Caco-2 (cell line): ENCODE data around the gene FRMD4A. TPM values are rescaled to one million over a fixed set of nuclear protein-coding genes. Genes with fewer than 3 reads are reported as not detected.

Experiments
- BruUV-seq: library from RNA; stranded (reverse); fragments of 400-500 nt; replicated peaks from 2 replicates; lab custom pipeline; 2021; lab: Mats Ljungman, UMichigan
- CTCF ChIA-PET: fragments of 300-600 bp; sonication (Branson Sonifier 250); formaldehyde crosslinking; loops from one replicate; lab custom pipeline; 2022; ENCODE audit warnings: antibody characterized with exemption; lab: Charles Lee
- POLR2A ChIA-PET: fragments of 300-600 bp; sonication (Branson Sonifier 250); formaldehyde crosslinking; loops from one replicate; lab custom pipeline; 2022; ENCODE audit warnings: antibody characterized with exemption; lab: Charles Lee
- DNase-seq, 2 experiments: peaks; one replicate each; pipeline versions ENCODE4 v3.0.0 to v3.0.0-alpha.2; 2020 to 2022
- H3K27me3 ChIP-seq: replicated peaks from 2 replicates; pipeline ENCODE4 v1.6.0; 2011; ENCODE audit warnings: low read length; ENCODE audit not compliant: control insufficient read depth, insufficient read depth
- H3K36me3 ChIP-seq: 2 replicates; pipeline ENCODE4 v1.5.1; 2011; ENCODE audit warnings: low read length; ENCODE audit not compliant: control insufficient read depth, insufficient read depth
- H3K4me1 ChIP-seq: fragments of 250-450 bp; sonication (Bioruptor Pico); 2 replicates; pipeline ENCODE4 v1.5.1; 2020; ENCODE audit warnings: mild to moderate bottlenecking
- H3K4me3 ChIP-seq: 2 replicates; pipeline ENCODE4 v1.5.1; 2011; ENCODE audit warnings: low read depth, mild to moderate bottlenecking, control low read depth, low read length
- H3K9me3 ChIP-seq: fragments of 250-450 bp; sonication (Bioruptor Pico); 2 replicates; pipeline ENCODE4 v1.5.1; 2020; ENCODE audit warnings: mild to moderate bottlenecking, moderate library complexity
- H3K27ac Mint-ChIP-seq: one replicate; pipeline ENCODE4 v1.8.0; 2022; ENCODE audit warnings: mixed read lengths; ENCODE audit not compliant: unreplicated experiment
- H3K27me3 Mint-ChIP-seq: one replicate; pipeline ENCODE4 v1.8.0; 2022; ENCODE audit warnings: mixed read lengths; ENCODE audit not compliant: insufficient read depth, unreplicated experiment
- H3K36me3 Mint-ChIP-seq: one replicate; pipeline ENCODE4 v1.8.0; 2022; ENCODE audit warnings: mild to moderate bottlenecking, mixed read lengths; ENCODE audit not compliant: insufficient read depth, unreplicated experiment
- H3K4me1 Mint-ChIP-seq: one replicate; pipeline ENCODE4 v1.8.0; 2022; ENCODE audit warnings: low read depth, mixed read lengths; ENCODE audit not compliant: unreplicated experiment
- H3K4me3 Mint-ChIP-seq: one replicate; pipeline ENCODE4 v1.8.0; 2022; ENCODE audit warnings: mild to moderate bottlenecking, moderate library complexity, mixed read lengths; ENCODE audit not compliant: unreplicated experiment
- H3K9me3 Mint-ChIP-seq: one replicate; pipeline ENCODE4 v1.8.0; 2022; ENCODE audit warnings: mixed read lengths; ENCODE audit not compliant: unreplicated experiment
- intact Hi-C: fragments of 100-400 bp; cut with micrococcal nuclease; formaldehyde crosslinking; loops from one replicate; pipeline ENCODE4 v1.10.0; 2022; ENCODE audit not compliant: unreplicated experiment
- total RNA-seq: library from RNA; stranded (reverse); gene quantifications from 2 replicates; pipeline ENCODE4 v1.2.3, GENCODE V29; 2022
- TF ChIP-seq, protein P1 (sequence below), 2 experiments: fragments of 200-600 bp in 1 of 2; IDR thresholded peaks; 1 replicate in 1 of 2; 2 replicates in 1 of 2; pipeline versions ENCODE4 v1.5.1 to v1.8.0; 2011 to 2022; ENCODE audit warnings: antibody characterized with exemption in 1 of 2, control low read depth in 1 of 2, inconsistent platforms in 1 of 2, low read depth in 1 of 2, low read length in 1 of 2, mild to moderate bottlenecking in 1 of 2, moderate library complexity in 1 of 2; ENCODE audit not compliant: insufficient read depth in 1 of 2, severe bottlenecking in 1 of 2, unreplicated experiment in 1 of 2

Gene FRMD4A
- total RNA-seq, 1 experiment from 2014 or later: 52.1 TPM

DNA sequence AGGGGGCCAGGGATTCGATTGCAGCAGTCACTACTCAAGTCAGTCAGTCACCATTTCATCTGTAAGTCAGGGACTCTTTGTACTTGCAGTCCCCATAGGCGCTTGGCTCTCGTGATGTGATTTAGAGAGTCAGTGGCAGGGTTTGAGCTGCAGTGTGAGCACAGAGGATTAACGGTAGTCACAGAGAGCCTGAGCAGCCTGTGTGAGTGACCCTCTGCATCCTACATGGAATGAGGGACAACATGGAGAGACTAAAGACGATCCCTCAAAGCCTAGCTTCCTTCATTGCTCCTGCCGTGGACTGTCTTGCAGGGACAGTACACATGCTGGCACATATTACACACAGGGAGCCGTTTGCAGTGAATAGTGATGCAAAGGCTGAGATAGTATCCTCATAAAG lies 687.7 kb downstream of the FRMD4A start:
- BruUV-seq: no TSS peak
- Mint-ChIP-seq H3K27ac (no peak overlapping the region), H3K4me1 (peaks cover 6% of the 10 kb centered on the region), H3K27me3 (no peaks in the 10 kb centered on the region), H3K36me3 (peaks cover 62% of the 10 kb centered on the region), H3K9me3 (peaks cover 28% of the 10 kb centered on the region), H3K4me3 (no peak overlapping the region)
- no peaks in the 10 kb centered on the region for H3K27me3 ChIP-seq
- intact Hi-C loops: no loop called here
- TF ChIP-seq, protein P1, sequence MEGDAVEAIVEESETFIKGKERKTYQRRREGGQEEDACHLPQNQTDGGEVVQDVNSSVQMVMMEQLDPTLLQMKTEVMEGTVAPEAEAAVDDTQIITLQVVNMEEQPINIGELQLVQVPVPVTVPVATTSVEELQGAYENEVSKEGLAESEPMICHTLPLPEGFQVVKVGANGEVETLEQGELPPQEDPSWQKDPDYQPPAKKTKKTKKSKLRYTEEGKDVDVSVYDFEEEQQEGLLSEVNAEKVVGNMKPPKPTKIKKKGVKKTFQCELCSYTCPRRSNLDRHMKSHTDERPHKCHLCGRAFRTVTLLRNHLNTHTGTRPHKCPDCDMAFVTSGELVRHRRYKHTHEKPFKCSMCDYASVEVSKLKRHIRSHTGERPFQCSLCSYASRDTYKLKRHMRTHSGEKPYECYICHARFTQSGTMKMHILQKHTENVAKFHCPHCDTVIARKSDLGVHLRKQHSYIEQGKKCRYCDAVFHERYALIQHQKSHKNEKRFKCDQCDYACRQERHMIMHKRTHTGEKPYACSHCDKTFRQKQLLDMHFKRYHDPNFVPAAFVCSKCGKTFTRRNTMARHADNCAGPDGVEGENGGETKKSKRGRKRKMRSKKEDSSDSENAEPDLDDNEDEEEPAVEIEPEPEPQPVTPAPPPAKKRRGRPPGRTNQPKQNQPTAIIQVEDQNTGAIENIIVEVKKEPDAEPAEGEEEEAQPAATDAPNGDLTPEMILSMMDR (IDR thresholded peaks at IDR 0.05; ENCODE audit: insufficient read depth in 1 of 2, low read depth in 1 of 2, low read length in 1 of 2, severe bottlenecking in 1 of 2, unreplicated experiment in 1 of 2): no peak
- peaks cover 10% of the 10 kb centered on the region for H3K9me3 ChIP-seq
- ChIA-PET CTCF (no interaction called here), POLR2A (no interaction called here)
- no peak for DNase-seq
- H3K36me3 ChIP-seq: peaks cover 4% of the 10 kb centered on the region; the same call in 1 of the 2 replicates
- no peak overlapping the region for H3K4me3 ChIP-seq
- no peaks in the 10 kb centered on the region for H3K4me1 ChIP-seq

DNA sequence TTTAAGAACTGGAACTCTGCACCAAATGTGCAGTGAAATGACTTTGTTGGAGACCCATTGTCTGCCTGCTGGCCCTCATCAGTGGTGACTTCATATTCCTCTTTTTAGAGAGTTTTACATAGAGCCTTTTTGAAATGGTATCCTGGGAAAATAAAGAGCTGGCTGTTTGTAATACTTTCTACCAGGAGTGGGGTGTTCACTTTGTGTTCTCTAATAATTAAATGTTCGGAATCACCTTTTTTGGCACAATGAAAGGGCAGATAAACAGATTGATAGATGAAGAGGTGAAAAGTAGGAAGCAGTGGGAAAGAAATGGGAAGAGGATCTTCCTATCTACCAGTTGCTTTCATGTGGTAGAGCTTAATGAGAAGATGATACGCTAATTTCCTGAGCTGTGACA lies 688.4 kb downstream of the FRMD4A start:
- Mint-ChIP-seq H3K4me3 (no peak overlapping the region), H3K27ac (no peak overlapping the region), H3K4me1 (peaks cover 6% of the 10 kb centered on the region), H3K9me3 (peaks cover 28% of the 10 kb centered on the region), H3K27me3 (no peaks in the 10 kb centered on the region), H3K36me3 (peaks cover 61% of the 10 kb centered on the region)
- BruUV-seq: no TSS peak
- 0 out of 2 replicates have a peak, but pooled peaks cover 2% of the 10 kb centered on the region for H3K36me3 ChIP-seq
- ChIA-PET POLR2A (no interaction called here), CTCF (no interaction called here)
- intact Hi-C loops: no loop called here
- DNase-seq: no peak
- H3K9me3 ChIP-seq: peaks cover 10% of the 10 kb centered on the region
- H3K27me3 ChIP-seq: no peaks in the 10 kb centered on the region
- no peaks in the 10 kb centered on the region for H3K4me1 ChIP-seq
- H3K4me3 ChIP-seq: no peak overlapping the region
- TF ChIP-seq, protein P1 (IDR thresholded peaks at IDR 0.05; ENCODE audit: insufficient read depth in 1 of 2, low read depth in 1 of 2, low read length in 1 of 2, severe bottlenecking in 1 of 2, unreplicated experiment in 1 of 2): no peak

DNA sequence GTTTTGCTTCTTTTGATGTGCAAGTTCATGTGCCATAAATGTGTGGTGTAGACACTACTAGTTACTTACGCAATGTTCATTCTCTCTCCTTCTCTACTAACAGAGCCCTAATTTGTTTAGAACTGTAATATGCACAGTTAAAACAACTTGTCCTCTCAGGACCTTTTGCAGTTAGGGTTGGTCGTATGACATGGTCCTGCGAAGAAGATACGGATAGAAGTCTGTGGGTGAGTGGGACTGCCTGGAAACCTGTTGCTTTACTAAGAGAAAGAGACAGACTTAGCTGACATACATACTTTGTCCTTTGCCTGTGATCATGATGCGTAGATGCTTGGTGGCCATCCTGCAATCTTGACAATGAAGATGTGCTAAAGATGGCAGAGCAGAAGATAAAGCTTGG lies 692.8 kb downstream of the FRMD4A start:
- no peaks in the 10 kb centered on the region for H3K4me1 Mint-ChIP-seq
- peaks cover 28% of the 10 kb centered on the region for H3K9me3 Mint-ChIP-seq
- no peaks in the 10 kb centered on the region for H3K4me1 ChIP-seq
- no peaks in the 10 kb centered on the region for H3K27me3 Mint-ChIP-seq
- no peaks in the 10 kb centered on the region for H3K36me3 ChIP-seq
- intact Hi-C loops: no loop called here
- no peak overlapping the region for H3K4me3 Mint-ChIP-seq
- DNase-seq: no peak
- H3K9me3 ChIP-seq: peaks cover 9% of the 10 kb centered on the region
- no TSS peak for BruUV-seq
- H3K27me3 ChIP-seq: no peaks in the 10 kb centered on the region
- TF ChIP-seq, protein P1 (IDR thresholded peaks at IDR 0.05; ENCODE audit: insufficient read depth in 1 of 2, low read depth in 1 of 2, low read length in 1 of 2, severe bottlenecking in 1 of 2, unreplicated experiment in 1 of 2): no peak
- ChIA-PET POLR2A (no interaction called here), CTCF (no interaction called here)
- H3K27ac Mint-ChIP-seq: no peak overlapping the region
- no peak overlapping the region for H3K4me3 ChIP-seq
- H3K36me3 Mint-ChIP-seq: peaks cover 37% of the 10 kb centered on the region
